CMK (cell line): Measurements from ENCODE around the gene HRH1.
A peak's percentile ranks its signal among the peaks of the same experiment; 100 is the strongest.
"Not testable (repeated sequence)": the region's sequence is repeated elsewhere in the genome, so short reads cannot be mapped to it uniquely, and the experiment has no call there.

Source experiments
- DNase-seq: peaks from one replicate; pipeline ENCODE4 v3.0.0-alpha.2; 2010; ENCODE audit warnings: low read depth

HRH1 gene

GRCh38 chr3:11244121-11244677, 89.9 kb downstream of the HRH1 start:
- DNase-seq = no peak

GRCh38 chr3:11245276-11245675, 91.0 kb downstream of the HRH1 start:
- DNase-seq = no peak

GRCh38 chr3:11245827-11246662, 91.8 kb downstream of the HRH1 start:
- no peak for DNase-seq

- no peak for DNase-seq
Observed at GRCh38 chr3:11246663-11246970, 92.3 kb downstream of the HRH1 start.

- DNase-seq = no peak
Observed at GRCh38 chr3:11247362-11247761, 93.1 kb downstream of the HRH1 start.

- no peak for DNase-seq
Observed at GRCh38 chr3:11248596-11248995, 94.3 kb downstream of the HRH1 start.

- DNase-seq = no peak
Observed at GRCh38 chr3:11250902-11251806, 96.9 kb downstream of the HRH1 start.

- DNase-seq = no peak
Observed at GRCh38 chr3:11251807-11252176, 97.5 kb downstream of the HRH1 start.

GRCh38 chr3:11254876-11255275, 100.6 kb downstream of the HRH1 start:
- no peak for DNase-seq

- DNase-seq = not testable (repeated sequence)
Observed at GRCh38 chr3:11255537-11255936, 101.2 kb downstream of the HRH1 start.

GRCh38 chr3:11258958-11259357, 104.7 kb downstream of the HRH1 start:
- no peak for DNase-seq

GRCh38 chr3:11260460-11260859, 106.2 kb downstream of the HRH1 start:
- no peak for DNase-seq

GRCh38 chr3:11269007-11269406, 114.7 kb downstream of the HRH1 start:
- DNase-seq = no peak

GRCh38 chr3:11271986-11272904, 118.0 kb downstream of the HRH1 start, which contains the start of gene ATG7:
Gene ATG7 (plus strand): TSS chr3:11272397. CDS start chr3:11298696, 26,299 bp downstream.
- DNase-seq = peak; percentile 91

GRCh38 chr3:11272906-11273574, 118.7 kb downstream of the HRH1 start:
- DNase-seq = no peak

- no peak for DNase-seq
Observed at GRCh38 chr3:11273891-11274291, 119.6 kb downstream of the HRH1 start.

GRCh38 chr3:11274566-11275142, 120.4 kb downstream of the HRH1 start:
- no peak for DNase-seq

- DNase-seq = no peak
Observed at GRCh38 chr3:11275926-11276325, 121.6 kb downstream of the HRH1 start.

GRCh38 chr3:11276901-11277300, 122.6 kb downstream of the HRH1 start:
- no peak for DNase-seq

- no peak for DNase-seq
Observed at GRCh38 chr3:11282250-11283138, 128.2 kb downstream of the HRH1 start.
